Measurements from ENCODE around the gene HEXA.
"Not testable (repeated sequence)": the region's sequence is repeated elsewhere in the genome, so short reads cannot be mapped to it uniquely, and the experiment has no call there.

DNA sequence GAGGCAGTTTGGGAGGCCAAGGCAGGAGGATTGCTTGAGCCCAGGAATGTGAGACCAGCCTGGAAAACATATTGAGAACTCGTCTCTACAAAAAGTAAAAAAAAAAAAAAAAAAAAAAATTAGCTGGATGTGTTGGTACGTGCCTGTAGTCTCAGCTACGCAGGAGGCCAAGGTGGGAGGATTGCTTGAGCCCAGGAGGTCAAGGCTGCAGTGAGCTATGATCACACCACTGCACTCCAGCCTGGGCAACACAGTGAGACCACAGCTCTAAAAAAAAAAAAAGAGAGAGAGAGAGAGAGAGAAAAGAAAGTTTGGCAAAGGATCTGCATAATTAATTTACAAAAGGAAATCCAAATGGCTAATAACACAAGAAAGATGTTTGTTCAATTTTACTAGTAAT lies 44.0 kb upstream of the HEXA start:
- not testable (repeated sequence) for TF ChIP-seq ZFP36 (IDR thresholded peaks at IDR 0.05; ENCODE audit: borderline replicate concordance, partially characterized antibody); CTCF (IDR thresholded peaks at IDR 0.05); SMC3 (IDR thresholded peaks at IDR 0.05); REST (IDR thresholded peaks at IDR 0.05)

Measured in A549 (cell line).